ENCODE data around the gene ZBTB6.
"Not testable (repeated sequence)": the region's sequence is repeated elsewhere in the genome, so short reads cannot be mapped to it uniquely, and the experiment has no call there.

Gene ZBTB6

GRCh38 chr9:122900791-122901190 is 12.3 kb downstream of the ZBTB6 start:
- DNase-seq (ENCODE audit: low spot score) = no peak
- Mint-ChIP-seq H3K4me3 (peak overlapping the region; percentile 71), H3K36me3 (ENCODE audit: low read depth) (peaks cover 17% of the 10 kb centered on the region), H3K9me3 (no peaks in the 10 kb centered on the region), H3K4me1 (ENCODE audit: low read depth) (peaks cover 25% of the 10 kb centered on the region), H3K27me3 (ENCODE audit: low read depth) (no peaks in the 10 kb centered on the region), H3K27ac (peak overlapping the region; percentile 69)

GRCh38 chr9:122897969-122898368 is 15.2 kb downstream of the ZBTB6 start:
- no peak for DNase-seq (ENCODE audit: low spot score)
- no peak overlapping the region for H3K4me3 Mint-ChIP-seq
- no peak overlapping the region for H3K27ac Mint-ChIP-seq

GRCh38 chr9:122888480-122888879 is 24.6 kb downstream of the ZBTB6 start:
- no peaks in the 10 kb centered on the region for H3K9me3 Mint-ChIP-seq
- H3K4me1 Mint-ChIP-seq (ENCODE audit: low read depth) = no peaks in the 10 kb centered on the region
- H3K27me3 Mint-ChIP-seq (ENCODE audit: low read depth) = no peaks in the 10 kb centered on the region
- no peak overlapping the region for H3K4me3 Mint-ChIP-seq
- H3K36me3 Mint-ChIP-seq (ENCODE audit: low read depth) = peaks cover 32% of the 10 kb centered on the region
- no peak for DNase-seq (ENCODE audit: low spot score)
- H3K27ac Mint-ChIP-seq = no peak overlapping the region

More at GRCh38 chr9:122897969-122898368, 15.2 kb downstream of the ZBTB6 start:
- Mint-ChIP-seq H3K4me1 (ENCODE audit: low read depth) (peaks cover 14% of the 10 kb centered on the region), H3K36me3 (ENCODE audit: low read depth) (peaks cover 28% of the 10 kb centered on the region), H3K9me3 (no peaks in the 10 kb centered on the region), H3K27me3 (ENCODE audit: low read depth) (no peaks in the 10 kb centered on the region)

GRCh38 chr9:122883125-122883524 is 30.0 kb downstream of the ZBTB6 start:
- Mint-ChIP-seq H3K36me3 (ENCODE audit: low read depth) (peaks cover 40% of the 10 kb centered on the region), H3K9me3 (no peaks in the 10 kb centered on the region), H3K27me3 (ENCODE audit: low read depth) (no peaks in the 10 kb centered on the region), H3K27ac (no peak overlapping the region), H3K4me1 (ENCODE audit: low read depth) (peaks cover 5% of the 10 kb centered on the region), H3K4me3 (no peak overlapping the region)
- DNase-seq (ENCODE audit: low spot score) = no peak

- Mint-ChIP-seq H3K36me3 (ENCODE audit: low read depth) (peaks cover 60% of the 10 kb centered on the region), H3K27ac (no peak overlapping the region), H3K4me3 (no peak overlapping the region), H3K4me1 (ENCODE audit: low read depth) (peaks cover 5% of the 10 kb centered on the region), H3K9me3 (no peaks in the 10 kb centered on the region), H3K27me3 (ENCODE audit: low read depth) (no peaks in the 10 kb centered on the region)
- no peak for DNase-seq (ENCODE audit: low spot score)
Observed at GRCh38 chr9:122879443-122879842, 33.7 kb downstream of the ZBTB6 start.

GRCh38 chr9:122875523-122875922 is 37.6 kb downstream of the ZBTB6 start:
- Mint-ChIP-seq H3K4me1 (ENCODE audit: low read depth) (no peaks in the 10 kb centered on the region), H3K9me3 (no peaks in the 10 kb centered on the region), H3K27me3 (ENCODE audit: low read depth) (no peaks in the 10 kb centered on the region), H3K4me3 (no peak overlapping the region), H3K36me3 (ENCODE audit: low read depth) (peaks cover 54% of the 10 kb centered on the region), H3K27ac (no peak overlapping the region)
- no peak for DNase-seq (ENCODE audit: low spot score)

- not testable (repeated sequence) for H3K4me1 Mint-ChIP-seq (ENCODE audit: low read depth); H3K27me3 Mint-ChIP-seq (ENCODE audit: low read depth); DNase-seq (ENCODE audit: low spot score); H3K27ac Mint-ChIP-seq; H3K9me3 Mint-ChIP-seq; H3K4me3 Mint-ChIP-seq
- peaks cover 47% of the 10 kb centered on the region for H3K36me3 Mint-ChIP-seq (ENCODE audit: low read depth)
Observed at GRCh38 chr9:122867276-122867675, 45.8 kb downstream of the ZBTB6 start.

GRCh38 chr9:122866079-122866478 is 47.0 kb downstream of the ZBTB6 start:
- no peaks in the 10 kb centered on the region for H3K4me1 Mint-ChIP-seq (ENCODE audit: low read depth)
- H3K27me3 Mint-ChIP-seq (ENCODE audit: low read depth) = no peaks in the 10 kb centered on the region
- no peak for DNase-seq (ENCODE audit: low spot score)
- no peak overlapping the region for H3K4me3 Mint-ChIP-seq
- no peaks in the 10 kb centered on the region for H3K9me3 Mint-ChIP-seq
- H3K27ac Mint-ChIP-seq = no peak overlapping the region
- H3K36me3 Mint-ChIP-seq (ENCODE audit: low read depth) = peaks cover 42% of the 10 kb centered on the region

- no peak overlapping the region for H3K27ac Mint-ChIP-seq
- no peak overlapping the region for H3K4me3 Mint-ChIP-seq
- H3K36me3 Mint-ChIP-seq (ENCODE audit: low read depth) = peaks cover 34% of the 10 kb centered on the region
Observed at GRCh38 chr9:122865300-122865699, 47.8 kb downstream of the ZBTB6 start.

GRCh38 chr9:122863407-122863806 is 49.7 kb downstream of the ZBTB6 start:
- Mint-ChIP-seq H3K4me1 (ENCODE audit: low read depth) (no peaks in the 10 kb centered on the region), H3K4me3 (no peak overlapping the region), H3K36me3 (ENCODE audit: low read depth) (peaks cover 33% of the 10 kb centered on the region), H3K27me3 (ENCODE audit: low read depth) (no peaks in the 10 kb centered on the region), H3K27ac (no peak overlapping the region), H3K9me3 (no peaks in the 10 kb centered on the region)
- DNase-seq (ENCODE audit: low spot score) = no peak

More at GRCh38 chr9:122865300-122865699, 47.8 kb downstream of the ZBTB6 start:
- no peak for DNase-seq (ENCODE audit: low spot score)
- no peaks in the 10 kb centered on the region for H3K27me3 Mint-ChIP-seq (ENCODE audit: low read depth)
- no peaks in the 10 kb centered on the region for H3K4me1 Mint-ChIP-seq (ENCODE audit: low read depth)
- no peaks in the 10 kb centered on the region for H3K9me3 Mint-ChIP-seq

GRCh38 chr9:122860319-122861142 is 52.6 kb downstream of the ZBTB6 start:
- Mint-ChIP-seq H3K4me3 (no peak overlapping the region), H3K4me1 (ENCODE audit: low read depth) (no peaks in the 10 kb centered on the region), H3K9me3 (no peaks in the 10 kb centered on the region), H3K27me3 (ENCODE audit: low read depth) (no peaks in the 10 kb centered on the region), H3K36me3 (ENCODE audit: low read depth) (peaks cover 40% of the 10 kb centered on the region), H3K27ac (no peak overlapping the region)
- no peak for DNase-seq (ENCODE audit: low spot score)

All from T-helper 2 cell treated with Interferon-gamma antibody and Interleukin-4, amounts not matched to agents 5 μg/mL and 100 μg/mL, for 36 hours (primary cell).